GM21390 (cell line): ENCODE measurements around the gene NDUFS5.
"Not testable (repeated sequence)": the region's sequence is repeated elsewhere in the genome, so short reads cannot be mapped to it uniquely, and the experiment has no call there.

ENCODE experiments used
- ATAC-seq: cut with Tn5 transposase; IDR thresholded peaks from one replicate; pipeline ENCODE4 v1.9.1; 2021; ENCODE audit not compliant: unreplicated experiment

The NDUFS5 gene

GRCh38 chr1:39014956-39015355 lies 11.2 kb upstream of the NDUFS5 start:
- ATAC-seq: not testable (repeated sequence)

GRCh38 chr1:39016604-39017171 lies 9.5 kb upstream of the NDUFS5 start:
- no peak for ATAC-seq

- ATAC-seq: no peak
Observed at GRCh38 chr1:39017266-39017665, 8.9 kb upstream of the NDUFS5 start.

GRCh38 chr1:39020494-39020893 lies 5.7 kb upstream of the NDUFS5 start:
- ATAC-seq: not testable (repeated sequence)

- no peak for ATAC-seq
Observed at GRCh38 chr1:39021426-39021825, 4.7 kb upstream of the NDUFS5 start.

- no peak for ATAC-seq
Observed at GRCh38 chr1:39023140-39023539, 3.0 kb upstream of the NDUFS5 start.

- ATAC-seq: no peak
Observed at GRCh38 chr1:39026866-39027507, 837 bp downstream of the NDUFS5 start.

GRCh38 chr1:39034114-39034654 lies 8.0 kb downstream of the NDUFS5 start:
- no peak for ATAC-seq

- no peak for ATAC-seq
Observed at GRCh38 chr1:39036678-39037077, 10.5 kb downstream of the NDUFS5 start.

GRCh38 chr1:39043513-39043912 lies 17.4 kb downstream of the NDUFS5 start:
- no peak for ATAC-seq

- no peak for ATAC-seq
Observed at GRCh38 chr1:39044762-39045161, 18.6 kb downstream of the NDUFS5 start.

- no peak for ATAC-seq
Observed at GRCh38 chr1:39045231-39045630, 19.1 kb downstream of the NDUFS5 start.

GRCh38 chr1:39046613-39047210 lies 20.6 kb downstream of the NDUFS5 start:
- ATAC-seq: no peak

- no peak for ATAC-seq
Observed at GRCh38 chr1:39047374-39048229, 21.5 kb downstream of the NDUFS5 start.

- no peak for ATAC-seq
Observed at GRCh38 chr1:39048745-39049370, 22.7 kb downstream of the NDUFS5 start.

GRCh38 chr1:39050001-39050400 lies 23.9 kb downstream of the NDUFS5 start:
- ATAC-seq: no peak

- not testable (repeated sequence) for ATAC-seq
Observed at GRCh38 chr1:39051193-39051850, 25.2 kb downstream of the NDUFS5 start.

GRCh38 chr1:39051956-39052355 lies 25.8 kb downstream of the NDUFS5 start:
- ATAC-seq: no peak

- ATAC-seq: not testable (repeated sequence)
Observed at GRCh38 chr1:39055213-39055710, 29.1 kb downstream of the NDUFS5 start.

GRCh38 chr1:39061516-39061915 lies 35.4 kb downstream of the NDUFS5 start:
- ATAC-seq: not testable (repeated sequence)
